ENCODE results near the gene UGT2B7. TPM values are rescaled to one million over a fixed set of nuclear protein-coding genes. Genes with fewer than 3 reads are reported as not detected.

UGT2B7 gene
- total RNA-seq, 1 donor from 2014 or later, result 0.97 TPM

- H3K27me3 Mint-ChIP-seq (ENCODE audit: unreplicated experiment), result peaks cover 10% of the 10 kb centered on the region
- no peak overlapping the region for H3K27ac Mint-ChIP-seq (ENCODE audit: unreplicated experiment)
- H3K36me3 Mint-ChIP-seq (ENCODE audit: unreplicated experiment), result no peaks in the 10 kb centered on the region
- no peaks in the 10 kb centered on the region for H3K9me3 Mint-ChIP-seq (ENCODE audit: unreplicated experiment)
- no peaks in the 10 kb centered on the region for H3K4me1 Mint-ChIP-seq (ENCODE audit: unreplicated experiment)
- H3K4me3 Mint-ChIP-seq (ENCODE audit: unreplicated experiment), result no peak overlapping the region
- TF ChIP-seq CTCF (IDR thresholded peaks at IDR 0.05), result no peak
- no peak for DNase-seq (ENCODE audit: extremely low spot score, unreplicated experiment)
Measured at GRCh38 chr4:69070590-69070989, 25.7 kb upstream of the UGT2B7 start.

GRCh38 chr4:69071286-69071685 is 25.0 kb upstream of the UGT2B7 start:
- Mint-ChIP-seq H3K27ac (ENCODE audit: unreplicated experiment) (no peak overlapping the region), H3K9me3 (ENCODE audit: unreplicated experiment) (peaks cover under 1% of the 10 kb centered on the region), H3K4me3 (ENCODE audit: unreplicated experiment) (no peak overlapping the region), H3K36me3 (ENCODE audit: unreplicated experiment) (no peaks in the 10 kb centered on the region), H3K27me3 (ENCODE audit: unreplicated experiment) (peaks cover 10% of the 10 kb centered on the region), H3K4me1 (ENCODE audit: unreplicated experiment) (no peaks in the 10 kb centered on the region)
- no peak for TF ChIP-seq CTCF (IDR thresholded peaks at IDR 0.05)
- DNase-seq (ENCODE audit: extremely low spot score, unreplicated experiment), result no peak

DNA sequence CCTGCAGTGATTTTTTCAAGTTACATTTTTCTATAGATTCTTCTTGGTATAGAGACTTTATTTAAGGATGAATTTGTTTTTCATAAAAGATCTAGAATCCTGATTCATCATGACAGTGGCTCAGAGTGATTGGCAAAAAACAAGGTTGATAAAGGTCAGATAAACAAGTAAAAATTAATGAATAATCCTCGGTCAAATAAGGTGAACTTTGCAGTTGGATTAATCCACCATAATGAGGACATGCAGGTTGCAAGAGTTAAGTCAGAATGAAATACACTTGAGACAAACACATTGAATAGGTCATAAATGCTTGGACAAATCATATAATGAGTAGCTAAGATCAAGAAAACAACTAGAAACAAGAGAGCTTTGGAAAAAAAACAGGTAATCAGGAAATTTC is 22.9 kb upstream of the UGT2B7 start:
- Mint-ChIP-seq H3K36me3 (ENCODE audit: unreplicated experiment) (no peaks in the 10 kb centered on the region), H3K9me3 (ENCODE audit: unreplicated experiment) (peaks cover 4% of the 10 kb centered on the region), H3K27ac (ENCODE audit: unreplicated experiment) (no peak overlapping the region), H3K4me3 (ENCODE audit: unreplicated experiment) (no peak overlapping the region), H3K4me1 (ENCODE audit: unreplicated experiment) (no peaks in the 10 kb centered on the region), H3K27me3 (ENCODE audit: unreplicated experiment) (peaks cover 10% of the 10 kb centered on the region)
- DNase-seq (ENCODE audit: extremely low spot score, unreplicated experiment), result no peak
- TF ChIP-seq CTCF (IDR thresholded peaks at IDR 0.05), result no peak

- Mint-ChIP-seq H3K27me3 (ENCODE audit: unreplicated experiment) (peaks cover 8% of the 10 kb centered on the region), H3K4me3 (ENCODE audit: unreplicated experiment) (no peak overlapping the region), H3K27ac (ENCODE audit: unreplicated experiment) (no peak overlapping the region), H3K9me3 (ENCODE audit: unreplicated experiment) (peaks cover 4% of the 10 kb centered on the region), H3K4me1 (ENCODE audit: unreplicated experiment) (no peaks in the 10 kb centered on the region), H3K36me3 (ENCODE audit: unreplicated experiment) (no peaks in the 10 kb centered on the region)
- no peak for DNase-seq (ENCODE audit: extremely low spot score, unreplicated experiment)
- no peak for TF ChIP-seq CTCF (IDR thresholded peaks at IDR 0.05)
Measured at GRCh38 chr4:69075061-69075792, 21.0 kb upstream of the UGT2B7 start.

DNA sequence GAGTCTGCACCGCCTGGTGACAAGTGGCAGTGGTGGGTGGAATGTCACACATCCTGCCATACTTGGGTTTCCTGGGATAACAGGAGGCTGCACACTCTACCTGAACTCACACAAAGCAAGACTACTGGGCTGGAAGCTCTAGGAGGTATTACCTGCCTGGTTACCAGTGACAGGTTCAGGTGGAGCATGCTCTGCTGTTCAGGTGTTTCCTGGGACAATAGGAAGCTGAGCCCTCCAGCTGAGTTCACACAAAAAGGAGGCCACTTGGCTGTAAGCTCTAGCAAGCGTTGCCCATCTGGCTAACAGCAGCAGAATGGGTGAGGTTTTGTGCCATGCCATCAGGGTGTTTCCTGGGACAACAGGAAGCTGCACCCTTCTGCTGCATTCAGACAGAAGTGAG is 17.4 kb upstream of the UGT2B7 start:
- Mint-ChIP-seq H3K9me3 (ENCODE audit: unreplicated experiment) (peaks cover 14% of the 10 kb centered on the region), H3K4me3 (ENCODE audit: unreplicated experiment) (no peak overlapping the region), H3K4me1 (ENCODE audit: unreplicated experiment) (no peaks in the 10 kb centered on the region), H3K27me3 (ENCODE audit: unreplicated experiment) (no peaks in the 10 kb centered on the region), H3K36me3 (ENCODE audit: unreplicated experiment) (no peaks in the 10 kb centered on the region), H3K27ac (ENCODE audit: unreplicated experiment) (no peak overlapping the region)
- TF ChIP-seq CTCF (IDR thresholded peaks at IDR 0.05), result no peak
- no peak for DNase-seq (ENCODE audit: extremely low spot score, unreplicated experiment)

Data from osteocyte (in vitro differentiated cells).